ENCODE data around the gene FAM20A.

GRCh38 chr17:68591583-68591982 lies 9.6 kb downstream of the FAM20A start:
- TF ChIP-seq CTCF (tag by site-specific recombination; IDR thresholded peaks at IDR 0.05): no peak
- TF ChIP-seq ZNF138 (tag by site-specific recombination; IDR thresholded peaks at IDR 0.05; ENCODE audit: borderline replicate concordance): no peak
- TF ChIP-seq ZNF624 (tag by site-specific recombination; IDR thresholded peaks at IDR 0.05): no peak
- no peak for TF ChIP-seq ZBTB10 (tag by site-specific recombination; IDR thresholded peaks at IDR 0.05)
- TF ChIP-seq KLF1 (tag by site-specific recombination; IDR thresholded peaks at IDR 0.05): no peak
- no peak for TF ChIP-seq ZNF148 (tag by site-specific recombination; IDR thresholded peaks at IDR 0.05; ENCODE audit: borderline replicate concordance)
- TF ChIP-seq REST (tag by site-specific recombination; IDR thresholded peaks at IDR 0.05): no peak
- no peak for TF ChIP-seq ZNF510 (tag by site-specific recombination; IDR thresholded peaks at IDR 0.05; ENCODE audit: insufficient replicate concordance)

All from HEK293 (cell line).